ENCODE results near the gene OSBPL5.

DNA sequence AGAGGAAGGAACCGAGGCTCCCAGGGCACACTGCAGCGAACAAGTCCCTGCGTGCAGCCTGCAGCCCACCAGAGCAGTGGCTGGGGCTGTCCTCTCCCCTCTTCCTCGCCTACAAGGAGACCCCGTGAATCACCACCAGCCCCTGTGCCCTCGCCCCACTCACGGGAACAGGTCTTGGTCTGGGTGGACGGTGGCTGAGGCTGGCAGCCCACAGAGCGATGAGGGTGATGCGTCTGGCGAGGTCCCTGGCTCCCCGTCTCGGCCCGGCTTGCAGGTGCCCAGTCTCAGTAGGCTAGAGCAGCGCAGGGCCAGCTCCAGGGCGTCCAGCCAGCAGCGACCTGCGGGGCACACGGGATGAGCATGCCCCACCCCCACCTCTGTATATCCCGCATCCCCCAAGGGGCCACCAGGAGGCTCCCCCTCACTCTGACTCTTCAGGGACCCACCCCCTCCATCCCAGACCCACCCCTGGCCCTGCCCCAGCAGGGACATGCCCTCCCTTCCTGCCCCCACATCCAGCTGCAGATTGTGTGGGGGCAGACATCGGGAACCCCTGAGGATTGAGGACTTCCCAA, 57.4 kb downstream of the OSBPL5 start:
- TF ChIP-seq POLR2A (IDR thresholded peaks at IDR 0.05) = no peak
- TF ChIP-seq, protein P1, sequence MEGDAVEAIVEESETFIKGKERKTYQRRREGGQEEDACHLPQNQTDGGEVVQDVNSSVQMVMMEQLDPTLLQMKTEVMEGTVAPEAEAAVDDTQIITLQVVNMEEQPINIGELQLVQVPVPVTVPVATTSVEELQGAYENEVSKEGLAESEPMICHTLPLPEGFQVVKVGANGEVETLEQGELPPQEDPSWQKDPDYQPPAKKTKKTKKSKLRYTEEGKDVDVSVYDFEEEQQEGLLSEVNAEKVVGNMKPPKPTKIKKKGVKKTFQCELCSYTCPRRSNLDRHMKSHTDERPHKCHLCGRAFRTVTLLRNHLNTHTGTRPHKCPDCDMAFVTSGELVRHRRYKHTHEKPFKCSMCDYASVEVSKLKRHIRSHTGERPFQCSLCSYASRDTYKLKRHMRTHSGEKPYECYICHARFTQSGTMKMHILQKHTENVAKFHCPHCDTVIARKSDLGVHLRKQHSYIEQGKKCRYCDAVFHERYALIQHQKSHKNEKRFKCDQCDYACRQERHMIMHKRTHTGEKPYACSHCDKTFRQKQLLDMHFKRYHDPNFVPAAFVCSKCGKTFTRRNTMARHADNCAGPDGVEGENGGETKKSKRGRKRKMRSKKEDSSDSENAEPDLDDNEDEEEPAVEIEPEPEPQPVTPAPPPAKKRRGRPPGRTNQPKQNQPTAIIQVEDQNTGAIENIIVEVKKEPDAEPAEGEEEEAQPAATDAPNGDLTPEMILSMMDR (IDR thresholded peaks at IDR 0.05) = no peak
- TF ChIP-seq EP300 (IDR thresholded peaks at IDR 0.05) = no peak
